ENCODE data around the gene MT1A. TPM values are rescaled to one million over a fixed set of nuclear protein-coding genes. Genes with fewer than 3 reads are reported as not detected.
A peak's percentile ranks its signal among the peaks of the same experiment; 100 is the strongest.

MT1A gene
- total RNA-seq, 4 donors from 2014 or later: 18.8 to 365 (median 93.3) TPM; not detected in 1

DNA sequence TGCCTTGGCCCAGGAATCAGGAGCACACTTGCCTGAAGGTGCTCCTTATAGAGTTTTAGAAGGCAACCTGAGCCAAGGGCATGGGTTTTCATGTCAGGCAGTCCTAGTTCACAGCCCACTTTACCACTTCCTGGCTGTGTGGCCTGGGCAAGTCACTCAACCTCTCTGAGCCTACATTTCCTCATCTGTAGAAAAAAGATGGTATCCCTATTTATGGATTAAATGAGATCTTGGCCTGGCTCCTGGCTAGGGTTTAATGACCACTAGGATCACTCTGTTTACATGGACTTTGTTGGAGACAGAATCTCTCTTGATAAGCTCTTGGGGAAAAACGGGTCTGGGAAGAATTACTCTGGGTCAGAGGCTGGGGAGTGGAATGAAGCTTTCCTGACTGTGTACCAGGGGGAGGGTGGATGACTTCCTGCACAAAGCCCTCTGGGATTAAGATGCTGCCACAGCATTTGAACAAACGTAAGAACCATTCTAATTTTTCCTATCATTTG is 27.8 kb upstream of the MT1A start:
- H3K4me1 ChIP-seq: peaks cover 0 to 59% (median 32%) of the 10 kb centered on the region in 4 donors
- DNase-seq (ENCODE audit: low spot score in 2 of 2): no peak
- WGBS, 2 donors: 25 to 35% methylated on average over 2 of the region's 2 CpGs
- H3K36me3 ChIP-seq: peaks cover 0 to 5% (median 0%) of the 10 kb centered on the region in 3 donors
- H3K9me3 ChIP-seq: no peaks in the 10 kb centered on the region
- no peak for TF ChIP-seq POLR2A (IDR thresholded peaks at IDR 0.05)
- TF ChIP-seq EP300 (IDR thresholded peaks at IDR 0.05): no peak
- TF ChIP-seq CTCF (IDR thresholded peaks at IDR 0.05): no peak
- peak overlapping the region in 3 of 4 donors; percentile 62 to 69 (median 67) for H3K4me3 ChIP-seq
- H3K27me3 ChIP-seq: no peaks in the 10 kb centered on the region
- H3K27ac ChIP-seq: peak overlapping the region; percentile 76 to 97 (median 93)

- WGBS, 2 donors: 35 to 48% methylated on average over 2 of the region's 2 CpGs
- H3K27ac ChIP-seq: peak overlapping the region; percentile 76 to 97 (median 93)
- H3K36me3 ChIP-seq: peaks cover 0 to 5% (median 0%) of the 10 kb centered on the region in 3 donors
- TF ChIP-seq EP300 (IDR thresholded peaks at IDR 0.05): peak in 1 of 2 donors; percentile 86
- TF ChIP-seq CTCF (IDR thresholded peaks at IDR 0.05): no peak
- TF ChIP-seq POLR2A (IDR thresholded peaks at IDR 0.05): peak in 1 of 2 donors; percentile 14
- H3K27me3 ChIP-seq: no peaks in the 10 kb centered on the region
- peaks cover 0 to 52% (median 29%) of the 10 kb centered on the region in 4 donors for H3K4me1 ChIP-seq
- H3K9me3 ChIP-seq: no peaks in the 10 kb centered on the region
- peak in 1 of 2 donors; percentile 50 for DNase-seq (ENCODE audit: low spot score in 2 of 2)
- H3K4me3 ChIP-seq: no peak overlapping the region
These were observed 27.1 kb upstream of the MT1A start for GRCh38 chr16:56611281-56611833.

DNA sequence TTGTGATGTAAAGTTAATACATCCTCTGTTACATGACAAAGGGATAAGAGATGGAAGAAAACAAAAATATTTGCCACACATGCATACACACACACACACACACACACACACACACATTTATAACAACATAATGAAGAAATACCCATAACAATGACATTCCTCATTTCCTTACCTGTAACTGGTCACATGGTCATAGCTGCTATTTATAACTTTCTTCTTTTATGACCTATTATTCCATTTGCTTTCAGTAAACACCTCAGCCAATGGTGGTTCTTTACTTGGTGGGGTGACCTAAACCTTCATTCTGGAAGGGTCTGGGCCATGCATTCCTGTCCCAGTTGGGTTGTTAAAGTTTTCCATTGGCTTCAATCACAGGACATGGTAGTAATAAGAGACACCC is 24.8 kb upstream of the MT1A start:
- no peak for DNase-seq (ENCODE audit: low spot score in 2 of 2)
- Histone ChIP-seq H3K36me3 (peaks cover 0 to 5% (median 0%) of the 10 kb centered on the region in 3 donors), H3K27me3 (no peaks in the 10 kb centered on the region), H3K9me3 (no peaks in the 10 kb centered on the region), H3K4me1 (peaks cover 0 to 50% (median 26%) of the 10 kb centered on the region in 4 donors), H3K27ac (peak overlapping the region in 1 of 4 donors; percentile 97), H3K4me3 (no peak overlapping the region)
- TF ChIP-seq CTCF (IDR thresholded peaks at IDR 0.05) (no peak), POLR2A (IDR thresholded peaks at IDR 0.05) (no peak), EP300 (IDR thresholded peaks at IDR 0.05) (no peak)

GRCh38 chr16:56614549-56614991 is 23.9 kb upstream of the MT1A start:
- H3K4me3 ChIP-seq: no peak overlapping the region
- no peaks in the 10 kb centered on the region for H3K36me3 ChIP-seq
- peak overlapping the region in 1 of 4 donors; percentile 47 for H3K27ac ChIP-seq
- no peaks in the 10 kb centered on the region for H3K9me3 ChIP-seq
- H3K27me3 ChIP-seq: no peaks in the 10 kb centered on the region
- H3K4me1 ChIP-seq: peaks cover 0 to 45% (median 26%) of the 10 kb centered on the region in 4 donors
- DNase-seq (ENCODE audit: low spot score in 2 of 2): no peak
- no peak for TF ChIP-seq EP300 (IDR thresholded peaks at IDR 0.05)
- TF ChIP-seq CTCF (IDR thresholded peaks at IDR 0.05): no peak

DNA sequence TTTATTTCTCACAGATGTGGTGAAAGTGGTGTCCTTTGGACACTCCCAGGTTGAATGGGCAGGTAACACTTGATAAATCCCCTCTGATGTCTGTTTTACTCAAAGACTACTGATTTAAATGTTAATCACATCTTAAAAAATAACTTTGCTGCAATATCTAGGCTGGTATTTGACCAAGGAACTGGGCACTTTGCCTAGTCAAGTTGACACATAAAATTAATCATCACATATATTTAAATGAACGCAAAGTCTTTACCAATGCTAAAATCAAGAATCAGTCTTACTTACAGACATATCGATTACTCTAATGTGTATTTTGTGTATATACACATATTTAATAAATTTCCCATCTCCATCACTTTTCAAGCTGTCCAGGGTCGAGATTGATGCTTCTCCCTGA is 23.1 kb upstream of the MT1A start:
- Histone ChIP-seq H3K36me3 (no peaks in the 10 kb centered on the region), H3K27ac (no peak overlapping the region), H3K4me1 (peaks cover 0 to 37% (median 23%) of the 10 kb centered on the region in 4 donors), H3K4me3 (no peak overlapping the region), H3K9me3 (no peaks in the 10 kb centered on the region), H3K27me3 (no peaks in the 10 kb centered on the region)
- no peak for DNase-seq (ENCODE audit: low spot score in 2 of 2)
- 93% methylated on average over 3 of the region's 3 CpGs for WGBS, 2 donors
- TF ChIP-seq EP300 (IDR thresholded peaks at IDR 0.05) (no peak), CTCF (IDR thresholded peaks at IDR 0.05) (no peak), POLR2A (IDR thresholded peaks at IDR 0.05) (no peak)

Data from tibial nerve (tissue), 4 donors.